Globus pallidus (tissue), 1 donor: ENCODE measurements around the gene ZBTB46.

Source experiments
- DNase-seq: peaks from one replicate; pipeline ENCODE4 v3.0.0-alpha.2; 2015; ENCODE audit warnings: low spot score

The ZBTB46 gene

GRCh38 chr20:63766695-63767426 lies 64.2 kb downstream of the ZBTB46 start:
- no peak for DNase-seq

- no peak for DNase-seq
Measured at GRCh38 chr20:63765902-63766301, 65.2 kb downstream of the ZBTB46 start.

GRCh38 chr20:63765082-63765873 lies 65.8 kb downstream of the ZBTB46 start:
- no peak for DNase-seq

GRCh38 chr20:63759377-63759901 lies 71.6 kb downstream of the ZBTB46 start:
- DNase-seq: no peak

- no peak for DNase-seq
Measured at GRCh38 chr20:63758152-63758551, 72.9 kb downstream of the ZBTB46 start.

- no peak for DNase-seq
Measured at GRCh38 chr20:63756648-63756991, 74.4 kb downstream of the ZBTB46 start.

- no peak for DNase-seq
Measured at GRCh38 chr20:63755933-63756647, 75.0 kb downstream of the ZBTB46 start.

GRCh38 chr20:63754008-63754407 lies 77.1 kb downstream of the ZBTB46 start:
- DNase-seq: no peak

- DNase-seq: no peak
Measured at GRCh38 chr20:63753381-63753780, 77.7 kb downstream of the ZBTB46 start.

- no peak for DNase-seq
Measured at GRCh38 chr20:63752411-63753101, 78.5 kb downstream of the ZBTB46 start.

- no peak for DNase-seq
Measured at GRCh38 chr20:63751471-63752271, 79.4 kb downstream of the ZBTB46 start.

- DNase-seq: no peak
Measured at GRCh38 chr20:63750807-63751470, 80.1 kb downstream of the ZBTB46 start.

- DNase-seq: no peak
Measured at GRCh38 chr20:63749597-63750508, 81.2 kb downstream of the ZBTB46 start.

GRCh38 chr20:63748934-63749270 lies 82.2 kb downstream of the ZBTB46 start:
- DNase-seq: no peak

- DNase-seq: no peak
Measured at GRCh38 chr20:63748070-63748933, 82.8 kb downstream of the ZBTB46 start.

GRCh38 chr20:63747622-63748069 lies 83.4 kb downstream of the ZBTB46 start:
- no peak for DNase-seq

- DNase-seq: no peak
Measured at GRCh38 chr20:63746751-63747315, 84.2 kb downstream of the ZBTB46 start.
